HG03354 (cell line): Measurements from ENCODE around the gene ORM1.

Experiments
- ATAC-seq: cut with Tn5 transposase; IDR thresholded peaks from one replicate; pipeline ENCODE4 v1.9.1; 2021; ENCODE audit warnings: mild to moderate bottlenecking; ENCODE audit not compliant: unreplicated experiment, poor library complexity, severe bottlenecking

Gene ORM1

DNA sequence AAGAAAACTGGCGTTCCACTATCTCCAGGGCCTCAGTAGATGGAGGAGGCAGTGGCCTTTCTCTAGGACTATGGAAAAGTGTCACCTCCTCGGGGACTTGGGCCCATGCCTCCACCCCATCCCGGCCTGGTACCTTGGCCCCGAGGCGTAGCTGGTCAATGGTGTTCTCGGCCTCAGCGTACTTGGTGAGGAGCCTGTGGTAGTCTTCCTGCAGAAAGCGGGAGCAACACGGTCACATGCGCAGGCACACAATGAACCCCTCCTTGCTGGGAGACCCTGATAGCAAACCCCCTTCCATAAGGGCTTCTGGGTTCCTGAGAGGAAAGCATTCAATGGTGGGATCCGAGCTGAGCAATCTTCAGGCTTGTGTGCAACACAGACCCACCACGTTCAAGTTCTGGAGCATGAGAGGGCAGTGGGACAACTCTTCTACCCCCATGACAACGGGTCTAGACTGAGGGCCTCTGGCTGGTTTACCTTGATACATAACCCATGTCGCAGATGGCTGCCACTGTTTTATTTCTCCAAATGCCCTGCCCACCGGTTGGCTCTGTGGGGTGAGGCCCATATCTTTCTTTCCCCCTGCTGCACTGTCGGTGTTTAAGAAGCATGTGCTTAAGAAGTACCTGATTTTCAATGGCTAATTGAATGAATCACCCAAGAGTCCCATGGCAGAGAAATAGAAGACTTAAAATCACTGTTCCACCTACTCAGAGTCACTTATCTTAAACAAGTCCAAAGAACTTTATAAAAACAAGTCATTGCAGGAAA lies 51.2 kb downstream of the ORM1 start:
- ATAC-seq: no peak

DNA sequence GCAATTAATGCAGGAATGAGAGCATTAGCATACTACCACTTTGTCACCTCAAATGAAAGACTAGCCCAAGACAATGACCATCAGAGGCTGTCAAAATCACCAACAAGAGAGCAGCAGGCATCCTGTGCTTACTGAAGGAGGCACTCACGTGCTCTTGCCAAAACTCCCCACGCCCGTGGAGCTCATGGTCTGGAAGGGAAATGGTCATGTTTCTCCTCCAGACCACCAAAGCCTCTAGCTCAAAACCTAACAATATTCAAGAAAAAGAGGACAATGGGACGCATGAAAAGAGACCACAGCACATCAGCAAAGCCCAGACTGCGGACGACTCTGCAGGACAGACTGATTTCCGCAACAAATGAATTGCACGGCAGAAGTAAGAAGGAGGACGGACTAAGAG lies 52.0 kb downstream of the ORM1 start:
- ATAC-seq: no peak

DNA sequence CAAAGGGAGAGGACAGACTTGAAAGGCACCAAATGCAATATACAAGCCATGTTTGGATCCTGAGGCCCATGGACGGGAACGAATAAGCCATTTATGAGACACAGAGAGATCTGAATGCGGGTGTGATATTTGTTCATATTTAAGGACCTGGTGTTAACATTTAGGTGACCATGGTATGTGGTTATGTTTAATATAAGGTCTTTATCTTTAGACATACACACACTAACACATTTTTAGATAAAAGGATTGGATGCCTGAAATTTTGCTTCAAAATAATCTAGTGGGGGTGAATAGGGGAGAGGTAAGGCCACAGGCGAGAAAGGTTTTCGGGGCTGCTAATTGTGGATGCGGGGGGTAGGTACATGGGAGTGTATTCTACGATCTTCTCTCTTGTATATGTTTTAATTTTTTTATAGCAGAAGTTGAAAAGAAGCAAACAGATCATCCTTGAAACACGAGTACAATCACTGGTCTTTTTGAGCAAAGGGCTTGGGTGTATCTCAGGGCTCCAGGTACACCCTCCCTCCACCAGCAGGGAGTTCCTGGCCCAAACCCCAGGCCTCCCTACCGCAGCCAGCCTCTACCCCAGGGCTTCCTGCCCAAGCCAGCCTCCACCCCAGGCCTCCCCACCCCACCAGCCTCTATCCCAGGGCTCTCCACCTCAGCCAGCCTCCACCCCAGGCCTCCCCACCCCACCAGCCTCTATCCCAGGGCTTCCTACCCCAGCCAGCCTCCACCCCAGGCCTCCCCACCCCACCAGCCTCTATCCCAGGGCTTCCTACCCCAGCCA lies 52.7 kb downstream of the ORM1 start:
- ATAC-seq: no peak
